Ovary (tissue), 3 donors: ENCODE measurements around the gene DPF3.

Source experiments
- CTCF ChIP-seq, 3 donors: fragments of 450-650 bp in 2 of 3; fragments of 200-600 bp in 1 of 3; IDR thresholded peaks; one replicate each; pipeline versions ENCODE4 v1.5.1 to v1.8.0; 2016 to 2022; ENCODE audit warnings: antibody characterized with exemption in 3 of 3, mild to moderate bottlenecking in 1 of 3
- POLR2A ChIP-seq: fragments of 450-650 bp; IDR thresholded peaks from one replicate; pipeline ENCODE4 v1.6.1; 2017; ENCODE audit warnings: antibody characterized with exemption, mild to moderate bottlenecking, moderate library complexity
- donor health status: DM: no; HTN: no; CAD: no.

- no peak for TF ChIP-seq POLR2A
- TF ChIP-seq CTCF (IDR thresholded peaks at IDR 0.05): no peak
Observed at GRCh38 chr14:72939630-72940029, 45.7 kb upstream of the DPF3 start.
